Left ventricle myocardium inferior (tissue), 1 donor: Measurements from ENCODE around the gene VEGFA. TPM values are rescaled to one million over a fixed set of nuclear protein-coding genes. Genes with fewer than 3 reads are reported as not detected.

Experiments
- DNase-seq: peaks from one replicate; pipeline ENCODE4 v3.0.0-alpha.2; 2020
- H3K27ac ChIP-seq: fragments of 200-600 bp; replicated peaks from 2 replicates; pipeline ENCODE4 v1.8.0; 2021
- H3K27me3 ChIP-seq: fragments of 200-600 bp; 2 replicates; pipeline ENCODE4 v1.8.0; 2021; ENCODE audit warnings: low read depth
- H3K36me3 ChIP-seq: fragments of 200-600 bp; 2 replicates; pipeline ENCODE4 v1.8.0; 2021
- H3K4me1 ChIP-seq: fragments of 200-600 bp; 2 replicates; pipeline ENCODE4 v1.8.0; 2021
- H3K4me3 ChIP-seq: fragments of 200-600 bp; 2 replicates; pipeline ENCODE4 v1.8.0; 2021; ENCODE audit warnings: mild to moderate bottlenecking, moderate library complexity
- H3K9me3 ChIP-seq: fragments of 200-600 bp; replicated peaks from 2 replicates; pipeline ENCODE4 v1.8.0; 2021
- CTCF ChIP-seq: fragments of 200-600 bp; IDR thresholded peaks from 2 replicates; pipeline ENCODE4 v1.8.0; 2021; ENCODE audit warnings: antibody characterized with exemption, mild to moderate bottlenecking, borderline replicate concordance
- intact Hi-C: fragments of 100-400 bp; cut with micrococcal nuclease; formaldehyde crosslinking; loops from one replicate; pipeline ENCODE4 v1.11.0; 2022
- total RNA-seq: library from RNA; stranded (reverse); fragmentation: NEBNext Ultra II Directional; extraction: Animal tissue kit (Norgen Biotek cat#: 25700); gene quantifications from one replicate; pipeline ENCODE4 v1.2.1, GENCODE V29; 2021
- donor health status: DM: no; HTN: yes; CAD: no; lungs with severe emphysema.

Gene VEGFA
- total RNA-seq, 1 donor from 2014 or later = 359 TPM

DNA sequence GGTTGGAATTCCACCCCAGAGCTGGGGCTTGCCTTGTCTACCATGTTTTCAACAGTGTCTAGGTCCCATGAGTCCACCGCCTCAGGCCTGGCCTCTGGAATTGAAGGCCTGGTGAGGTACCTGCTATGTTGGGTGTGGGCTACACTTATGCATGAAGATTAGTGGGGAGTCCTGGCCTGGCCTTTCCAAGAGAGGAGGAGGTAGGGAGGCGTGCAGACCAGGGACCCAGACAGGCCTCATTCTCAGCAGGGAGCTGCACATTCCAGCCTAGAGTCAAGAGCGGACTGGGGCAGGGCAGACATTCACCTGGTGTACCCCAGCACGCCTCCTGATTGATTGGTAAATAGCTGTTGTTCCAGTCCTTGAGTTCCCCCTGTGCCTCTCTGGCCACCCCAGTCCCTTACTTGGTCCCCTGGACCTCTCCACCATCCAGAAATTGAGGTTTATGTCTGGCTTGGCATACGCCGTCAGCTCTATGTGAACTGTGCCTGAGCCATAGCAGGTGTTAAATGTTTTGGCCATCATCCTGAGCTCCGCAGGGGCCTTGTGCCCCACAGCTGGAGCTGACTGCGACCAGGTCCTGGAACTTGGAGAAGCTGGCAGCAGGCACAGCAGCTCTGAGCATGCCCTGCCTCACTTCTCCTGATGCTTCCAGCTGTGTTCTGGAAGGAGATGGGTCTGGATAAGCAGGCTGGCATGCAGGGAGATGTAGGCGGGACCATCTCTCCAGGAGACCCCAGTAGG is 8.2 kb upstream of the VEGFA start:
- no peak for TF ChIP-seq CTCF
- H3K36me3 ChIP-seq = no peaks in the 10 kb centered on the region
- no peak for DNase-seq
- intact Hi-C loops = loop anchor here (10.0 kb wide), 1 partner anchor 97 kb away; no protein-coding TSS in a partner anchor
- peaks cover 3% of the 10 kb centered on the region for H3K4me1 ChIP-seq
- no peaks in the 10 kb centered on the region for H3K9me3 ChIP-seq
- H3K27me3 ChIP-seq = no peaks in the 10 kb centered on the region
- no peak overlapping the region for H3K27ac ChIP-seq
- no peak overlapping the region for H3K4me3 ChIP-seq

DNA sequence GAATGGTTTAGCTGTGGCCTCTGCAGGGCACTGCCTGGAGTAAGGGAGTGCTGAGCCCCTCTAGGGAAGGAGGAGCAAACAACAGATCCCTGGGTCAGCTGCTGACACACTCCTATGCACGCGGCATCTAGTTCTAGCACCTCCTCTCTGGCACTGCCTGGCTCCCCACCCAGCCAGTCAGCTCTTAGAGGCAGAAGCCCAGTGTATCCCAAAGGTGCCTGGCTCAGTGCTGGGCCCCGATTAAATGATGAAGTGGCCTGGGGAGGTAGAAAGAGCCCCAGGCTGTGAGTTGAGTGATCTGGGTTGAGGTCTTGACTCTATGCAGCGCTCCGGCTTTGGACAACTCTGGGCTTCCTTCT is 7.6 kb upstream of the VEGFA start:
- H3K27me3 ChIP-seq = no peaks in the 10 kb centered on the region
- H3K4me1 ChIP-seq = peaks cover 3% of the 10 kb centered on the region
- intact Hi-C loops = loop anchor here (10.0 kb wide), 1 partner anchor 98 kb away; no protein-coding TSS in a partner anchor
- H3K36me3 ChIP-seq = no peaks in the 10 kb centered on the region
- DNase-seq = no peak
- no peak overlapping the region for H3K27ac ChIP-seq
- H3K4me3 ChIP-seq = no peak overlapping the region
- TF ChIP-seq CTCF = no peak
- no peaks in the 10 kb centered on the region for H3K9me3 ChIP-seq

DNA sequence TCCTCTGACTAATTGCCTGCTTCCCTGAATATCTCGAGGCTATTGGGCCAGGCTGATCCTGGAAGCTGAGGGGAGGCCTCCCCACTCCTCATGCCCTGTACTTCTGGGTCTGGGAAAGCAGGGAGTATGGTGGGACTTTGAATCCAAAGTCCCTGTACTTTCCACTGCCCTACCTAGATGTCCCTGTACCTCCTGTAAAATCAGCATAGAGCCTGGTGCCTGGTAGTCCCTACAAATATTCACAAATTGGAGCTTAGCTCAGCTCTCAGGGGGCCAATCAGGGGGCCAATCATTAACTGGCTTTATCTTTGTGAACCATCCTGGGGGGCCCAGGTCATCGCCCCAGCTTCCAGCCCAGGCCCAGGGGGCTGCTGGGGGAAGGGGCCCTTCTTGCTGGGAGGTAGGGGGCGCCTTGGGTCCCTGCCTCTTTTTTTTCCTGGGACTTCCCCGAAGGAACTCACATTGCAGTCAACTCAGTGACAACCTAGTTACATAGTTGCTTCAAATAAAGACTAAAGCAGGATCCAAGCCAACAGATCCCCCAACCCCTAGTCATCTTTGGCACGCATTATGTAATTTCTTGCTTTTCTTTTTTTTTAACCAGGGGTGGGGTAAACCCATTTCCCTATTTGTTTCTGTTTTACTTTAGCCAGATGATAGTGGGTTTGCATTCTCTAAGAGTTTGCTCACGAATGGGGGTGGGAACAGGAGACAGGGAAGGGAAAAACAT is 6.9 kb upstream of the VEGFA start:
- no peak for DNase-seq
- no peak for TF ChIP-seq CTCF
- H3K27ac ChIP-seq = no peak overlapping the region
- no peak overlapping the region for H3K4me3 ChIP-seq
- no peaks in the 10 kb centered on the region for H3K36me3 ChIP-seq
- intact Hi-C loops = loop anchor here (10.0 kb wide), 1 partner anchor 98 kb away; no protein-coding TSS in a partner anchor
- H3K9me3 ChIP-seq = no peaks in the 10 kb centered on the region
- no peaks in the 10 kb centered on the region for H3K27me3 ChIP-seq
- peaks cover 6% of the 10 kb centered on the region for H3K4me1 ChIP-seq

GRCh38 chr6:43763812-43764522 is 6.0 kb upstream of the VEGFA start:
- no peak for TF ChIP-seq CTCF
- Histone ChIP-seq H3K4me3 (no peak overlapping the region), H3K36me3 (no peaks in the 10 kb centered on the region), H3K4me1 (peaks cover 11% of the 10 kb centered on the region), H3K27me3 (no peaks in the 10 kb centered on the region), H3K27ac (no peak overlapping the region), H3K9me3 (no peaks in the 10 kb centered on the region)
- DNase-seq = no peak
- intact Hi-C loops = loop anchor here (10.0 kb wide), 1 partner anchor 99 kb away; no protein-coding TSS in a partner anchor

- no peak overlapping the region for H3K27ac ChIP-seq
- no peak for TF ChIP-seq CTCF
- no peaks in the 10 kb centered on the region for H3K27me3 ChIP-seq
- no peaks in the 10 kb centered on the region for H3K9me3 ChIP-seq
- intact Hi-C loops = loop anchor here (5.0 to 10.0 kb wide), 2 partner anchors 100 to 313 kb away; no protein-coding TSS in a partner anchor
- H3K36me3 ChIP-seq = no peaks in the 10 kb centered on the region
- no peak overlapping the region for H3K4me3 ChIP-seq
- DNase-seq = peak; percentile 9
- peaks cover 19% of the 10 kb centered on the region for H3K4me1 ChIP-seq
Observed at GRCh38 chr6:43764772-43765171, 5.2 kb upstream of the VEGFA start.
